GM18499 (cell line): ENCODE results near the gene ADSS1.

Source experiments
- ATAC-seq: cut with Tn5 transposase; IDR thresholded peaks from one replicate; pipeline ENCODE4 v1.9.1; 2021; ENCODE audit warnings: moderate number of reproducible peaks; ENCODE audit not compliant: insufficient read depth, unreplicated experiment

Gene ADSS1

GRCh38 chr14:104712881-104713734, 10.9 kb upstream of the ADSS1 start:
- ATAC-seq: no peak

GRCh38 chr14:104714066-104714465, 10.0 kb upstream of the ADSS1 start:
- ATAC-seq: no peak

DNA sequence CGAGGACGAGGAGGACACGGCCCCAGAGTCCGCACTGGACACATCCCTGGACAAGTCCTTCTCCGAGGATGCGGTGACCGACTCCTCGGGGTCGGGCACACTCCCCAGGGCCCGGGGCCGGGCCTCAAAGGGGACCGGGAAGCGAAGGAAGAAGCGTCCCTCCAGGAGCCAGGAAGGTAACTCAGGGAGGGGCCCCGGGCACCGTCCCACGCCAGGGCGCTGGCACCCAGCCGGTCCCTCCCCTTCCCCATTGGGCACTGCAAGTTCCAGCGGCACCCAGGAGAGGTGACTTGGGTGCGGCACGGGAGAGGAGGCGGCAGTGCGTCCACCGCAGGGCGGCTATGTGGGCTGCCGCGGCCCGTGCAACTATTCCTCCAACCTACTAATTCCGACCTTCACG, 9.3 kb upstream of the ADSS1 start:
- ATAC-seq: no peak

GRCh38 chr14:104715416-104715815, 8.6 kb upstream of the ADSS1 start:
- ATAC-seq: no peak

DNA sequence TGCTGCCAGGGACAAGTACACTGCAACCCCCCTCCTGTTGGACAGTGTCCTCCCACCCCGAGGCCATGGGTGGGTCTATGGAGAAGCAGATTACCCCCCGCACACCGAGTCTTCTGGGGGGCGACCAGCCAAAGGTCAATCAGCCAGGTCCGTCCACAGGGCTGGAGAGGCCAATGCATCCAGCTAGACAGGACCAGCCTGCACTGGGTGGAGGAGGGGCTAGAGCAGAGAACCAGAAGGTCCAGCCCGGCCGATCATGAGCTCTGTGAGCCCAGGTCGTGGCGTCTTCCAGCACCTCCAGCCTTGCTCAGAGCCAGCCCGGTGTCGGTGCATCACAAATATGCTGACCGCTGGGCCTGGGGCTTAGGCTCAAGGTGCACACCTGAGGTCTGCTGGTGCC, 8.2 kb upstream of the ADSS1 start:
- ATAC-seq: no peak

DNA sequence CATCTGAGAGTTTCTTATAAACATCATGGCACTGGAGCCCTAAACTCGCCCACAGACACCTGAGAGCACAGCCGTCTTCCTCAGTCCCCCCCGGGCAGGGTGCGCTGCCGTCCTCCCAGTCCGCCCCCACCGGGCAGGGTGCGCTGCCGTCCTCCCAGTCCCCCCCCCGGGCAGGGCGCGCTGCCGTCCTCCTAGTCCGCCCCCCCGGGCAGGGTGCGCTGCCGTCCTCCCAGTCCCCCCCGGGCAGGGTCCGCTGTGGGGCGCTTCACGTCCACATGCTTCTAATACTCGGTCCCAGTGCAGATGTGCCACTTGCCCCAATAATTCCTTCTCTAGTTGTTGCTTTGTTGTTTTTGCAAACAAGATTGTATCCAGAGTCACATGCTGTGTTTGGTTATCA, 6.9 kb upstream of the ADSS1 start:
- no peak for ATAC-seq

DNA sequence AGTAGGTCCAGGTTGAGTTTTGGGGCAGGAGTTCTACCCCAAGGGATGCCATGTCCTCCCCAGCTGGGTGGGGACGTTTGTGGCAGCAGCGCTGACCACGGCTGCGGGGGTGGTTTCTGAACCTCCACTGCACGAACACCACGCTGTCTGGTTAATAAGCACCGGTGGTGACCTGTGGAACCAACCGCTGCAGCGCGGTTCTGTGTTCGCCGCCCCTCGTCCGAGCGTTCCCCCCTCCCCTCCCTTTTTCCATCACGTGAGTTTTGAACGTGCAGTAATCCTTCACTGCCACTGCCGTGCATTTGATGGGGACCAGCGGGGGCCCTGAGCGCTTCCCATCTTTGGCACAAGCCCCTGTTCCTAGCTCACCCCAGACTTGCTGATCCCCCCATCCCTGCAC, 6.4 kb upstream of the ADSS1 start:
- ATAC-seq: no peak

DNA sequence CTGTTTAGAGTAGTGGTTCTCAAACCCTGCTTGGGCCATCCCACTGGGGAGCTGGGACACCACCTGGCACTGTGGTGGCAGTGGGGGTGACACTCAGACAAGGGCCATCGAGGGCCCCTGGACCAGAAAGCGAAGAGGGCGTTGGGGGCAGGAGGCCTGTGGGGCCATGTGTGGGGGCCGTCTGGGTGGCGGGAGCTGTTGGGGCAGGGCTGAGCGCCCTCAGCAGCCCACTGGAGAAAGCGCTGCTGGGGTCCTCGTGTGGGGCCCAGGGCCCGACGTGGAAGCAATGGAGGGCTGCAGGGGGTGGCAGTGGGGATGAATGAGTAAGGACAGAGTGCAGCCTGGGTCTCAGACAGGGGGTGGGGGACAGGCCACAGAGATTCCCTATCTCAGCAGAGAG, 5.9 kb upstream of the ADSS1 start:
- no peak for ATAC-seq

- ATAC-seq: no peak
These were observed 5.2 kb upstream of the ADSS1 start for GRCh38 chr14:104718871-104719270.

GRCh38 chr14:104719343-104719742, 4.7 kb upstream of the ADSS1 start:
- ATAC-seq: no peak

DNA sequence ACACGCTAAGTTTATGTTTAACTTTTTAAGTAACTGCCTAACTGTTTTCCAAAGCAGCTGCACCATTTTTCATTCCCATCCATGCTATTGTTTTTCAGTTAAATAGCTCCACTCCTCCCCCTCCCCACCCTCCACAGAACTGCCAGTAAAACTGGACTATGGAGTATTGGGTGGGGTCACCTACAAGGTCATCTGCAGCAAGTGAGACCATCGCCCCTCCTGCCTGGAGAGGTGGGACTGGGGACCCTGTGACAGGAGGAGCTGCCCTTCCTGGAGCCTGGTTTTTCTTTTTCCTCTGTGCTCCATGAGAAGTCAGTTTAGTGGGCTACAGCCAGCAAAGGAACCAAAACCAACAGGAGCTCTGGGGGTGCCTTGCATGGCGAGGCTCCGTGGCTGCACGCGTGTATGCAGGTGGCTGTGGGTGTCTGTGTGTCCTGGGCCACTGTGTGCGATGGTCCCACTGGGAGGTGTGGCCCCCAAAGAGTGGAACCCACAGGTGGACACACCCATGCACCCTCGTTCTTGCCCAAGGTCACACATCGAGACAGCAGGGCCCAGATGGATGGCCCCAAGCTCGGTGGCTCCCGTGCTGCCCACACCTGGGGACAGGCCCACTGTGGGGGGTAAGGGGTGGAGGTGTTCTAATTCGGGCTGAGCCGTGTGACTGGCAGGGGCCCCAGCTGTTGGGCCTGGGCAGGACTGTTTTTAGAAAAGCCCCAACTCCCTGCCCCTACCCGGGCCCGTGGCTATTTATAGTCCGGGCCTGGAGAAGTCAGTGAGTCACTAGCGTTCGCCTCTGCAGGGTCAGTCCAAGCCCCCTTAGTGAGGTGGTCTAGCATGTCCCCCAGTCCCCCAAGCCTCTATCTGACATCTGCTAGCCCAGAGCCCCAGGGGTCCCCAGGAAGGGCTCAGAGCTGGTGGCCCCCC, 2.3 kb upstream of the ADSS1 start:
- no peak for ATAC-seq

- ATAC-seq: no peak
These were observed 935 bp upstream of the ADSS1 start for GRCh38 chr14:104722938-104723650.

- no peak for ATAC-seq
These were observed 465 bp downstream of the ADSS1 start for GRCh38 chr14:104724407-104724980.

- no peak for ATAC-seq
These were observed 1.1 kb downstream of the ADSS1 start for GRCh38 chr14:104724981-104725771.

DNA sequence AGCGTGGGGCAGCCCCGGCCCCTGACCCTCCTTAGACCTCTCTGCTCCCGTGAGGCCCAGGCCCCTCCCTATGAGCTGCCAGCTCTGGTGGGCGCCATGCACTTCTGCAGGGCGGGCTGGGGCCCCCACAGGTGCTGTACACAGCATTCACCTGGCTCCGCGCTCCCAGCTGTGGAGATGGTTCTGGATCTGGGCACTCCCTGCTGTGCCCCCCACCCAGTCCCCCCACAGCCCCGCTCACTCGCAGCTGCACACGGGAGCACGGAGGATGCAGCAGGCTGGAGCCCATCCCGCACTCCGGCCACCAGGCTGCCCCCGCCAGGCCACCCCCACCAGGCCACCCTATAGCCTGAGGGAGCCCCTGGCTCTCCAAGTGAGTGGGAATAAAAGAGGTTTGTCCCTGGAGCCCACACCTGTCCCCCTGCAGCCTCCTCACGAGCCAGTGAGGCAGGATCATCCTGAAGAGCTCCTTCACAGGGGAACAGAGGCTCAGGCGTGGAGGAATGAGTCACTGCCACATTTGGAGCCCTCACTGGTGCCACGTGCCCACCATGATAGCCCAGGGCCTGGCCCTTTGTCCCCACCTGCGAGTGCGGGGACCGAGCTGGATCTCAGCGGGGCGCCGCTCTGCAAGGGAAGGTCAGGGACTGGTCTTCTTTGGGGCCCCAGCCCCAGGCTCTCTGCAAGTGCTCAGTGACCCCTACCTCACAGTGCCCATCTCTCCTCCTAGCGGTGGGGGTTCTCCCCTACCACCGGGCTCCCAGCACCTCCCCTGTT, 1.9 kb downstream of the ADSS1 start:
- no peak for ATAC-seq

DNA sequence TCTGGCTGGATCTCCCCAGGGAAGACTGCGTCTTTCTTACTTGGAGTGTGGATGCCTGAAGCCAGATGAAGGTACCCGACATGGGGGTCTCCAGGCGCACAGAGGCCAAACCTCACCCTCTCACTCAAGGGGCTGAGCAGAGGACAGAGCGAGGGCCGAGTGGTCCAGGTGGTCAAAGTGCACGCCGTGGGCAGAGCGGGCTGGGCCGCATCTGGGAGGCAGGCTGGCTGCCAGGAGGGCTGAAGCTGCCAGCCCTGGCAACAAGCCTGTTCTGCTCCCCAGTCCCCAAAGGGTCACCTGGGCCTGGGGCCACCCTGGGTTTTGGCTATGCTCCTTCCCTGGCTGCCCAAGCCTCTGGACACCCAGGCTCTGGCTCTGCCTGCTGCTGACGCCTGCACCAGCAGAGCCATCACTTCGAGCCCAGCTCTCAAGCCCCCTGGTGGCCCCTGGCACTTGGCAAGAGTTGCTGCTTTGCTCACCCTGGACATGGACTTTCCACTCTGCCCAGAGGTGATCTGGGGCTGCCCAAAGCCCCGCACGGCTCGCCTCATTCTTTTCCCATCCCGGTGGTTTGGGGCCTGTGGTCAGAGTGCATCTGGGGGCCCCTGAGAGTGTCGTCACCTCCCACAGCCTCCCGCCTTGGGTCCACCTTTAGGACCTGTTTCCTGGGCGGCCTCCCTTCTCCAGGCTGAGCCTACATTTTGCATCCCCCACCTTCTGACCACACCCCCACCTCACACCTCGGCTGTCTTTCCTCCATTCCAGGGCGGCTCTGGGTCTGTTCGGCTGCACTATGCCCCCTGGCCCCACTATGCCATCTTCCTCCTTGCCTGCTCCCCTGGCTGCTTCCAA, 2.8 kb downstream of the ADSS1 start:
- ATAC-seq: no peak

- ATAC-seq: no peak
These were observed 4.6 kb downstream of the ADSS1 start for GRCh38 chr14:104728631-104729030.
